ENCODE measurements around the gene CPXM2. TPM values are rescaled to one million over a fixed set of nuclear protein-coding genes. Genes with fewer than 3 reads are reported as not detected.

Gene CPXM2
- total and polyA plus RNA-seq, 2 experiments from 2014 or later, result 14.8 to 19.8 TPM

GRCh38 chr10:123904834-123905409, 13.3 kb upstream of the CPXM2 start:
- H3K9me3 ChIP-seq (ENCODE audit: low read depth), result no peaks in the 10 kb centered on the region
- in situ Hi-C loops (cut with MboI), result no loop called here
- peaks cover 25% of the 10 kb centered on the region for H3K27me3 ChIP-seq (replicated peaks; ENCODE audit: insufficient read depth)
- H2AFZ ChIP-seq, result no peak overlapping the region
- H3F3A ChIP-seq (ENCODE audit: insufficient read depth), result no peaks in the 10 kb centered on the region
- no peaks in the 10 kb centered on the region for H3K9me2 ChIP-seq (ENCODE audit: insufficient read depth)
- WGBS, 2 experiments (ENCODE audit: low coverage in 1 of 2, low lambda C conversion rate in 2 of 2, missing lambda C conversion rate in 2 of 2), result 75 to 76% methylated on average over 10 of the region's 10 CpGs
- no peaks in the 10 kb centered on the region for H3K79me2 ChIP-seq (ENCODE audit: insufficient read depth)
- DNase-seq, result no peak
- H3K36me3 ChIP-seq (ENCODE audit: low read depth), result no peaks in the 10 kb centered on the region
- H3K4me1 ChIP-seq (ENCODE audit: insufficient read depth), result no peaks in the 10 kb centered on the region
- H4K20me1 ChIP-seq (ENCODE audit: insufficient read depth), result no peaks in the 10 kb centered on the region
- no peak overlapping the region for H3K4me3 ChIP-seq
- H3K4me2 ChIP-seq (ENCODE audit: unreplicated experiment), result no peak overlapping the region
- no peak for TF ChIP-seq EZH2 (IDR thresholded peaks at IDR 0.05; ENCODE audit: insufficient read depth, poor library complexity, severe bottlenecking)
- no peak overlapping the region for H3K27ac ChIP-seq
- no peak overlapping the region for H3K9ac ChIP-seq

- 38 to 45% methylated on average over 5 of the region's 5 CpGs for WGBS, 2 experiments (ENCODE audit: low coverage in 1 of 2, low lambda C conversion rate in 2 of 2, missing lambda C conversion rate in 2 of 2)
- TF ChIP-seq EZH2 (IDR thresholded peaks at IDR 0.05; ENCODE audit: insufficient read depth, poor library complexity, severe bottlenecking) (no peak), EZH2phosphoT487 (IDR thresholded peaks at IDR 0.05; ENCODE audit: insufficient read depth, low read depth) (no peak)
These were observed 12.0 kb upstream of the CPXM2 start for GRCh38 chr10:123903621-123904020.

GRCh38 chr10:123901621-123902020, 10.0 kb upstream of the CPXM2 start:
- Histone ChIP-seq H3K27me3 (replicated peaks; ENCODE audit: insufficient read depth) (peaks cover 2% of the 10 kb centered on the region), H4K20me1 (ENCODE audit: insufficient read depth) (no peaks in the 10 kb centered on the region), H3F3A (ENCODE audit: insufficient read depth) (no peaks in the 10 kb centered on the region), H3K4me2 (ENCODE audit: unreplicated experiment) (no peak overlapping the region), H3K27ac (no peak overlapping the region), H3K79me2 (ENCODE audit: insufficient read depth) (no peaks in the 10 kb centered on the region), H3K9me3 (ENCODE audit: low read depth) (no peaks in the 10 kb centered on the region), H2AFZ (no peak overlapping the region), H3K9ac (no peak overlapping the region), H3K36me3 (ENCODE audit: low read depth) (no peaks in the 10 kb centered on the region), H3K4me3 (no peak overlapping the region), H3K9me2 (ENCODE audit: insufficient read depth) (no peaks in the 10 kb centered on the region), H3K4me1 (ENCODE audit: insufficient read depth) (no peaks in the 10 kb centered on the region)
- DNase-seq, result no peak
- TF ChIP-seq EZH2 (IDR thresholded peaks at IDR 0.05; ENCODE audit: insufficient read depth, poor library complexity, severe bottlenecking), result no peak
- TF ChIP-seq EZH2phosphoT487 (IDR thresholded peaks at IDR 0.05; ENCODE audit: insufficient read depth, low read depth), result no peak
- 80 to 83% methylated on average over 4 of the region's 4 CpGs for WGBS, 2 experiments (ENCODE audit: low coverage in 1 of 2, low lambda C conversion rate in 2 of 2, missing lambda C conversion rate in 2 of 2)
- in situ Hi-C loops (cut with MboI), result no loop called here

More at GRCh38 chr10:123903621-123904020, 12.0 kb upstream of the CPXM2 start:
- no peaks in the 10 kb centered on the region for H3K79me2 ChIP-seq (ENCODE audit: insufficient read depth)
- H3K9me2 ChIP-seq (ENCODE audit: insufficient read depth), result no peaks in the 10 kb centered on the region
- no peak overlapping the region for H3K27ac ChIP-seq
- H3F3A ChIP-seq (ENCODE audit: insufficient read depth), result no peaks in the 10 kb centered on the region
- H4K20me1 ChIP-seq (ENCODE audit: insufficient read depth), result no peaks in the 10 kb centered on the region
- no peaks in the 10 kb centered on the region for H3K4me1 ChIP-seq (ENCODE audit: insufficient read depth)
- no peaks in the 10 kb centered on the region for H3K9me3 ChIP-seq (ENCODE audit: low read depth)
- H3K9ac ChIP-seq, result no peak overlapping the region
- H2AFZ ChIP-seq, result no peak overlapping the region
- in situ Hi-C loops (cut with MboI), result no loop called here
- no peak for DNase-seq
- no peak overlapping the region for H3K4me2 ChIP-seq (ENCODE audit: unreplicated experiment)
- H3K27me3 ChIP-seq (replicated peaks; ENCODE audit: insufficient read depth), result peaks cover 20% of the 10 kb centered on the region
- H3K4me3 ChIP-seq, result no peak overlapping the region
- no peaks in the 10 kb centered on the region for H3K36me3 ChIP-seq (ENCODE audit: low read depth)

- TF ChIP-seq EZH2 (IDR thresholded peaks at IDR 0.05; ENCODE audit: insufficient read depth, poor library complexity, severe bottlenecking) (no peak), EZH2phosphoT487 (IDR thresholded peaks at IDR 0.05; ENCODE audit: insufficient read depth, low read depth) (no peak)
- Histone ChIP-seq H3K27ac (no peak overlapping the region), H3K4me1 (ENCODE audit: insufficient read depth) (no peaks in the 10 kb centered on the region), H3K9me3 (ENCODE audit: low read depth) (no peaks in the 10 kb centered on the region), H3K27me3 (replicated peaks; ENCODE audit: insufficient read depth) (peaks cover under 1% of the 10 kb centered on the region; the same call in 1 of the 2 replicates), H3F3A (ENCODE audit: insufficient read depth) (no peaks in the 10 kb centered on the region), H3K9ac (no peak overlapping the region), H3K9me2 (ENCODE audit: insufficient read depth) (no peaks in the 10 kb centered on the region), H3K36me3 (ENCODE audit: low read depth) (no peaks in the 10 kb centered on the region), H3K79me2 (ENCODE audit: insufficient read depth) (no peaks in the 10 kb centered on the region), H3K4me2 (ENCODE audit: unreplicated experiment) (no peak overlapping the region), H3K4me3 (no peak overlapping the region), H4K20me1 (ENCODE audit: insufficient read depth) (no peaks in the 10 kb centered on the region), H2AFZ (no peak overlapping the region)
- peak; percentile 20 for DNase-seq
- 80 to 81% methylated on average over 4 of the region's 4 CpGs for WGBS, 2 experiments (ENCODE audit: low coverage in 1 of 2, low lambda C conversion rate in 2 of 2, missing lambda C conversion rate in 2 of 2)
- in situ Hi-C loops (cut with MboI), result no loop called here
These were observed 5.5 kb upstream of the CPXM2 start for GRCh38 chr10:123897146-123897545.
